CD4-positive, alpha-beta T cell (primary cell): ENCODE measurements around the gene MRM1. TPM values are rescaled to one million over a fixed set of nuclear protein-coding genes. Genes with fewer than 3 reads are reported as not detected.

Source experiments
- ATAC-seq: fragments of 200-7000 bp; cut with Tn5 transposase; one replicate; pipeline ENCODE4 v1.10.0; 2022; ENCODE audit warnings: mild to moderate bottlenecking; ENCODE audit not compliant: poor library complexity
- CTCF ChIA-PET: fragments of 350-600 bp; sonication (Branson Sonifier 250); formaldehyde crosslinking; loops from one replicate; lab custom pipeline; 2021; ENCODE audit warnings: antibody characterized with exemption, inconsistent platforms; lab: Charles Lee
- POLR2A ChIA-PET: fragments of 350-600 bp; sonication (Branson Sonifier 250); formaldehyde crosslinking; loops from one replicate; lab custom pipeline; 2021; ENCODE audit warnings: antibody characterized with exemption, inconsistent platforms; lab: Charles Lee
- DNase-seq, 14 experiments: peaks; one replicate each; pipeline ENCODE4 v3.0.0-alpha.2; 2013 to 2020; ENCODE audit warnings: mixed read lengths in 2 of 14
- H3K27ac ChIP-seq, 2 donors: one replicate each; pipeline versions ENCODE4 v1.5.1 to v1.7.0; 2013; ENCODE audit warnings: low read length in 2 of 2, low read depth in 1 of 2, mild to moderate bottlenecking in 1 of 2
- H3K27me3 ChIP-seq, 2 experiments: 1 replicate in 1 of 2; 2 replicates in 1 of 2; pipeline versions ENCODE4 v1.6.1 to v1.7.0; 2013; ENCODE audit warnings: low read length in 2 of 2, control low read depth in 1 of 2, mild to moderate bottlenecking in 1 of 2, moderate library complexity in 1 of 2; ENCODE audit not compliant: insufficient read depth in 2 of 2, control insufficient read depth in 1 of 2
- H3K36me3 ChIP-seq: one replicate; pipeline ENCODE4 v1.6.1; 2013; ENCODE audit warnings: low read length, control low read depth; ENCODE audit not compliant: insufficient read depth
- H3K4me1 ChIP-seq: one replicate; pipeline ENCODE4 v1.6.1; 2013; ENCODE audit warnings: low read length, control low read depth; ENCODE audit not compliant: insufficient read depth
- H3K4me3 ChIP-seq: one replicate; pipeline ENCODE4 v1.5.1; 2013; ENCODE audit warnings: mild to moderate bottlenecking, low read length, moderate library complexity
- H3K9me3 ChIP-seq, 2 experiments: 1 replicate in 1 of 2; 2 replicates in 1 of 2; pipeline versions ENCODE4 v1.6.1 to v1.7.0; 2013; ENCODE audit warnings: low read length in 2 of 2, mild to moderate bottlenecking in 2 of 2, control low read depth in 1 of 2, moderate library complexity in 1 of 2; ENCODE audit not compliant: control insufficient read depth in 1 of 2, insufficient read depth in 1 of 2
- H3K27ac Mint-ChIP-seq: one replicate; pipeline ENCODE4 v1.8.0; 2020; ENCODE audit warnings: mixed read lengths
- H3K27me3 Mint-ChIP-seq: one replicate; pipeline ENCODE4 v1.8.0; 2021; ENCODE audit warnings: mixed read lengths
- H3K36me3 Mint-ChIP-seq: one replicate; pipeline ENCODE4 v1.8.0; 2021; ENCODE audit warnings: low read depth, mixed read lengths
- H3K4me1 Mint-ChIP-seq: one replicate; pipeline ENCODE4 v1.8.0; 2021; ENCODE audit warnings: low read depth, mixed read lengths
- H3K4me3 Mint-ChIP-seq: one replicate; pipeline ENCODE4 v1.8.0; 2020; ENCODE audit warnings: mild to moderate bottlenecking, mixed read lengths
- H3K9me3 Mint-ChIP-seq: one replicate; pipeline ENCODE4 v1.8.0; 2020; ENCODE audit warnings: mixed read lengths
- intact Hi-C, 2 experiments: fragments of 100-400 bp; cut with DNase I in 1 of 2; cut with micrococcal nuclease in 1 of 2; formaldehyde crosslinking; loops; one replicate each; pipeline versions ENCODE4 v1.15.1 to v1.9.0; 2023 to 2025; cut with DNase I, micrococcal nuclease
- total RNA-seq, 174 experiments: library from RNA in 2 of 174; stranded (reverse) in 2 of 174; gene quantifications; one replicate each; pipeline ENCODE4 v1.2.3 and lab custom pipeline; 2021 to 2026
- TF ChIP-seq, protein P1 (sequence below): fragments of 200-600 bp; IDR thresholded peaks from one replicate; pipeline ENCODE4 v1.8.0; 2022; ENCODE audit warnings: antibody characterized with exemption, mild to moderate bottlenecking

MRM1 gene
- total RNA-seq, 2 experiments from 2014 or later, result 0.81 to 1.1 TPM

DNA sequence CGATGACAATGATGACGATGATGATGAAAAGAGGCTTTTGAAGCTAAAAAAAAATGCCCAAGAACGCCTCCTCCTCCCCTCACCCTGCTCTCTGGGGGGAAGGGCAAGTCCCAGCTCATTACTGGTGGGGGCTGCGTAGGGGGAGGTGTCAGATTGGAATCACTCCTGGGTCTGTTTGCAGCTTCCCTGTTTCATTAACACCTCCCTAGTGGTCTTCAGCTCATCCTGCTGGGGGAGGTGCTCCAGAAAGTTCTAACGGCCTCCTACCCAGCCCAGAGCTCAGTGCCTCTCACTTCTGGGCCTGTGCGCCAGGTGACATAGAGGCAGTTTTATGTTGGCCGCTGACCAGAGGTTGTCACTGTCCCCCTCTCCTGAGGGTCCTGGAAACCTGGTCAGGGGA, 12.7 kb downstream of the MRM1 start:
- ATAC-seq (no peak), DNase-seq (no peak)
- H3K4me1 Mint-ChIP-seq, result no peaks in the 10 kb centered on the region
- ChIA-PET POLR2A (no interaction called here), CTCF (interaction anchor here (1.8 kb wide), 1 partner anchor 11 kb away, joined by 6 read pairs; no protein-coding TSS in a partner anchor)
- H3K4me3 ChIP-seq, result no peak overlapping the region
- H3K27me3 Mint-ChIP-seq, result no peaks in the 10 kb centered on the region
- H3K27ac ChIP-seq, result no peak overlapping the region
- no peak overlapping the region for H3K4me3 Mint-ChIP-seq
- H3K9me3 Mint-ChIP-seq, result no peaks in the 10 kb centered on the region
- H3K9me3 ChIP-seq, result no peaks in the 10 kb centered on the region
- no peaks in the 10 kb centered on the region for H3K27me3 ChIP-seq
- TF ChIP-seq, protein P1, sequence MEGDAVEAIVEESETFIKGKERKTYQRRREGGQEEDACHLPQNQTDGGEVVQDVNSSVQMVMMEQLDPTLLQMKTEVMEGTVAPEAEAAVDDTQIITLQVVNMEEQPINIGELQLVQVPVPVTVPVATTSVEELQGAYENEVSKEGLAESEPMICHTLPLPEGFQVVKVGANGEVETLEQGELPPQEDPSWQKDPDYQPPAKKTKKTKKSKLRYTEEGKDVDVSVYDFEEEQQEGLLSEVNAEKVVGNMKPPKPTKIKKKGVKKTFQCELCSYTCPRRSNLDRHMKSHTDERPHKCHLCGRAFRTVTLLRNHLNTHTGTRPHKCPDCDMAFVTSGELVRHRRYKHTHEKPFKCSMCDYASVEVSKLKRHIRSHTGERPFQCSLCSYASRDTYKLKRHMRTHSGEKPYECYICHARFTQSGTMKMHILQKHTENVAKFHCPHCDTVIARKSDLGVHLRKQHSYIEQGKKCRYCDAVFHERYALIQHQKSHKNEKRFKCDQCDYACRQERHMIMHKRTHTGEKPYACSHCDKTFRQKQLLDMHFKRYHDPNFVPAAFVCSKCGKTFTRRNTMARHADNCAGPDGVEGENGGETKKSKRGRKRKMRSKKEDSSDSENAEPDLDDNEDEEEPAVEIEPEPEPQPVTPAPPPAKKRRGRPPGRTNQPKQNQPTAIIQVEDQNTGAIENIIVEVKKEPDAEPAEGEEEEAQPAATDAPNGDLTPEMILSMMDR, result no peak
- H3K4me1 ChIP-seq, result peaks cover 2% of the 10 kb centered on the region
- intact Hi-C loops, result no loop called here
- no peaks in the 10 kb centered on the region for H3K36me3 Mint-ChIP-seq
- no peak overlapping the region for H3K27ac Mint-ChIP-seq
- no peaks in the 10 kb centered on the region for H3K36me3 ChIP-seq

DNA sequence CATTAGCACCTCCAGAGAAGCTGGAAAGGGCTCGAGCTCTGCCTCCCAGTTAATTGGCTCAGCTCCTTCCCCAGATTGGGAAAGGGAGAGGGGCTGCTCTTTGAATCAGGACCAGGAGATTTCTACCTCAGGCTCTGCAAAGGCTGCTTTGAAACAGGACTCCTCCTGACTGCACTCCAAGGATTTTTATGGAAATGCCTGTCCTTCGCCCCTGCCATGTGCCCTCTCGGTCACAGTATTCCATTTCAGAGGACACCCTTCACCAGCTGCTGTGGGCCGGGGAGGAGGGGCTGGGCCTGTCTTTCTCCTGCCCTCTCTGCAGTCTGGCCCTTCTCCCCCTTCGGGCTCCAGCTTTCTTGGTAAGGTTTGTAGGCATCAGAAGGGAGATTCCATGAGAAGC, 13.6 kb downstream of the MRM1 start:
- POLR2A ChIA-PET, result no interaction called here
- Histone ChIP-seq H3K27me3 (no peaks in the 10 kb centered on the region), H3K9me3 (no peaks in the 10 kb centered on the region), H3K36me3 (no peaks in the 10 kb centered on the region), H3K4me1 (no peaks in the 10 kb centered on the region), H3K4me3 (no peak overlapping the region), H3K27ac (no peak overlapping the region)
- Mint-ChIP-seq H3K27ac (no peak overlapping the region), H3K27me3 (no peaks in the 10 kb centered on the region), H3K4me1 (no peaks in the 10 kb centered on the region), H3K9me3 (no peaks in the 10 kb centered on the region), H3K4me3 (no peak overlapping the region), H3K36me3 (no peaks in the 10 kb centered on the region)
- ATAC-seq (no peak), DNase-seq (no peak)
- CTCF ChIA-PET, result interaction anchor here (1.8 kb wide), 1 partner anchor 12 kb away, joined by 6 read pairs; no protein-coding TSS in a partner anchor
- TF ChIP-seq, protein P1, result no peak
- intact Hi-C loops, result no loop called here

DNA sequence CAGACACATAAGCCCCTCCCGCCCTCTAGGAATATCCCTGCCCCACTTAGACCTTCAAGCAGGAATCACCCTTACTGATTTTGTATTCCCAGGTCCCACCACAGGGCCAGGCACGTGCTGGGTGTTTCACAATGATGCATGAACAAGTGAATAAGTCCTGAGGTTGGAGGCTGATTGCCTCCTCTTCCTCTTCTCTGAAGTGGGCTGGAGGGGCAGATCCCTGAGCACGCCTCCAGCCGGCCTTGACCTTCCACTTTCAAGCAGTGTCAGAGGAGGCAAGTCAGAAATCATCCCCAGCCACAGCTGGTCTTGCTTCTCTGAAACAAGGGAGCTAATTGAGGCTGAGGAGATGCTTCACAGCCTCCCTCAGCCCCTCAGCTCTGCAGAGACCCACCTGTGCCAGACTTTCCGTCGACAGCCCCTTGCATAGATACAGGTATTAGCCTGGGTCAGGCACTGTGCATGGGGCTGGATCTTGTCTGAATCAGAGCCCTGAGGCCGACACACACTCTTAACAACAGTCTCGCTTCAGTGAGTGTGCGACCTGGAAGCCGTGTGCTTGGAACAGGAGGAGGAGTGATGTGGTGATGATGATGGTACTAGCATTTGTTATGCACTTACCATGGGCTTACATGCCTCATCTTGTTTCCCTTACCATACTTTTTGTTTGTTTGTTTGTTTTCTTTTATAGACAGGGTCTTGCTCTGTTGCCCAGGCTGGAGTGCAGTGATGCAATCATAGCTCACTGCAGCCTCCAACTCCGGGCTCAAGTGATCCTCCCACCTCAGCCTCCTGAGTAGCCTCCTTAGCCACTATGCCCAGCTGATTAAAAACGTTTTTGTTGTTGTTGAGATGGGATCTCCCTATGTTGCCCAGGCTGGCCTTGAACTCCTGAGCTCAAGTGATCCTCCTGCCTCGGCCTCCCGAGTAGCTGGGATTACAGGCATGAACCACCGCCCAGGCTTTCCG, 15.0 kb downstream of the MRM1 start:
- ChIA-PET POLR2A (no interaction called here), CTCF (interaction anchor here (0.7 kb wide), 1 partner anchor 1675 kb away, joined by 3 read pairs; no protein-coding TSS in a partner anchor)
- DNase-seq, result no peak
- Histone ChIP-seq H3K9me3 (no peaks in the 10 kb centered on the region), H3K27me3 (no peaks in the 10 kb centered on the region), H3K27ac (no peak overlapping the region), H3K4me3 (no peak overlapping the region), H3K36me3 (no peaks in the 10 kb centered on the region), H3K4me1 (no peaks in the 10 kb centered on the region)
- Mint-ChIP-seq H3K27me3 (no peaks in the 10 kb centered on the region), H3K4me3 (no peak overlapping the region), H3K36me3 (no peaks in the 10 kb centered on the region), H3K9me3 (no peaks in the 10 kb centered on the region), H3K27ac (no peak overlapping the region), H3K4me1 (no peaks in the 10 kb centered on the region)
- no peak for ATAC-seq
- intact Hi-C loops, result no loop called here
- TF ChIP-seq, protein P1, result no peak
